H1 (cell line): Measurements from ENCODE around the gene ZNF106. TPM values are rescaled to one million over a fixed set of nuclear protein-coding genes. Genes with fewer than 3 reads are reported as not detected.

Experiments used
- CTCF ChIA-PET: fragments of 300-600 bp; sonication (Branson Sonifier 250); formaldehyde crosslinking; loops from one replicate; lab custom pipeline; 2021; ENCODE audit not compliant: partially characterized antibody; lab: Charles Lee
- POLR2A ChIA-PET: fragments of 300-600 bp; sonication (Branson Sonifier 250); formaldehyde crosslinking; loops from one replicate; lab custom pipeline; 2021; ENCODE audit warnings: inconsistent platforms; ENCODE audit not compliant: partially characterized antibody; lab: Charles Lee
- DNase-seq, 2 experiments: peaks; one replicate each; pipeline versions ENCODE4 v3.0.0 to v3.0.0-alpha.2; 2010 to 2022; ENCODE audit warnings: low spot score in 2 of 2, low read depth in 1 of 2, mixed read lengths in 1 of 2
- FAIRE-seq: peaks from 2 replicates; lab custom pipeline; 2011; peaks lifted over from hg19 to GRCh38; lab: Jason Lieb, UNC
- H2AFZ ChIP-seq: 2 replicates; pipeline ENCODE4 v1.8.1; 2012; ENCODE audit warnings: low read length, inconsistent platforms
- H2AK5ac ChIP-seq: 2 replicates; pipeline ENCODE4 v1.6.1; 2013; ENCODE audit warnings: low read depth, low read length
- H2BK120ac ChIP-seq: replicated peaks from 2 replicates; pipeline ENCODE3; 2013; ENCODE audit warnings: low read depth, low read length, inconsistent platforms
- H2BK12ac ChIP-seq: 2 replicates; pipeline ENCODE4 v1.6.1; 2013; ENCODE audit warnings: low read depth, low read length
- H2BK15ac ChIP-seq: 2 replicates; pipeline ENCODE4 v1.6.1; 2013; ENCODE audit warnings: low read length
- H2BK20ac ChIP-seq: 2 replicates; pipeline ENCODE4 v1.6.1; 2013; ENCODE audit warnings: low read length
- H2BK5ac ChIP-seq: 2 replicates; pipeline ENCODE4 v1.6.1; 2013; ENCODE audit warnings: low read depth, low read length
- H3K14ac ChIP-seq: 2 replicates; pipeline ENCODE4 v1.6.1; 2013; ENCODE audit warnings: inconsistent platforms; ENCODE audit not compliant: insufficient read length
- H3K18ac ChIP-seq: 2 replicates; pipeline ENCODE4 v1.6.1; 2013; ENCODE audit warnings: low read length; ENCODE audit errors: extremely low read depth
- H3K23ac ChIP-seq: 2 replicates; pipeline ENCODE4 v1.6.1; 2013; ENCODE audit warnings: inconsistent platforms; ENCODE audit not compliant: insufficient read length
- H3K23me2 ChIP-seq: 2 replicates; pipeline ENCODE4 v1.6.1; 2013; ENCODE audit warnings: low read depth, low read length
- H3K27ac ChIP-seq: 2 replicates; pipeline ENCODE4 v1.6.1; 2011; ENCODE audit warnings: low read depth, low read length, inconsistent platforms
- H3K27me3 ChIP-seq, 4 experiments: replicated peaks in 1 of 4; 1 replicate in 1 of 4; 2 replicates in 3 of 4; pipeline versions ENCODE4 v1.6.1 to v1.8.1; 2011 to 2013; ENCODE audit warnings: low read length in 3 of 4, mild to moderate bottlenecking in 3 of 4, inconsistent platforms in 2 of 4, mixed read lengths in 2 of 4, moderate library complexity in 1 of 4; ENCODE audit not compliant: control insufficient read depth in 3 of 4, insufficient read depth in 3 of 4; ENCODE audit errors: extremely low read depth in 1 of 4
- H3K36me3 ChIP-seq, 4 experiments: 2 replicates each; pipeline versions ENCODE4 v1.6.1 to v1.8.1; 2011 to 2013; ENCODE audit warnings: mild to moderate bottlenecking in 4 of 4, low read length in 3 of 4, moderate library complexity in 2 of 4, control low read depth in 1 of 4, inconsistent platforms in 1 of 4; ENCODE audit not compliant: insufficient read depth in 4 of 4, control insufficient read depth in 2 of 4
- H3K4ac ChIP-seq: replicated peaks from 2 replicates; pipeline ENCODE3; 2013; ENCODE audit warnings: low read length, low read depth, mixed read lengths, inconsistent platforms; ENCODE audit not compliant: insufficient read length
- H3K4me1 ChIP-seq, 4 experiments: replicated peaks in 1 of 4; 1 replicate in 1 of 4; 2 replicates in 3 of 4; pipeline versions ENCODE4 v1.6.1 to v1.8.1; 2011 to 2013; ENCODE audit warnings: low read length in 3 of 4, inconsistent platforms in 2 of 4, mixed read lengths in 1 of 4; ENCODE audit not compliant: insufficient read depth in 4 of 4, control insufficient read depth in 3 of 4
- H3K4me2 ChIP-seq, 2 experiments: 2 replicates each; pipeline versions ENCODE4 v1.6.1 to v1.8.1; 2011 to 2013; ENCODE audit warnings: low read depth in 2 of 2, low read length in 2 of 2, control low read depth in 1 of 2, inconsistent platforms in 1 of 2, mild to moderate bottlenecking in 1 of 2; ENCODE audit not compliant: insufficient read depth in 1 of 2
- H3K4me3 ChIP-seq, 4 experiments: fragments of 200-600, 300-600 bp in 1 of 4; sonication (generic), shearing (Covaris generic), sonication (Bioruptor Twin) in 1 of 4; 2 replicates each; pipeline versions ENCODE4 v1.5.1 to v1.8.1; 2011 to 2016; ENCODE audit warnings: low read length in 4 of 4, low read depth in 3 of 4, control low read depth in 2 of 4, inconsistent platforms in 2 of 4, mild to moderate bottlenecking in 2 of 4, mixed read lengths in 1 of 4, moderate library complexity in 1 of 4; ENCODE audit not compliant: insufficient read depth in 2 of 4; ENCODE audit errors: extremely low read depth in 1 of 4
- H3K56ac ChIP-seq: replicated peaks from 2 replicates; pipeline ENCODE3; 2013; ENCODE audit warnings: low read depth, mild to moderate bottlenecking, mixed read lengths, low read length, inconsistent platforms; ENCODE audit not compliant: insufficient read length
- H3K79me1 ChIP-seq: 2 replicates; pipeline ENCODE4 v1.6.1; 2013; ENCODE audit warnings: low read depth, low read length, control low read depth
- H3K79me2 ChIP-seq, 2 experiments: 2 replicates each; pipeline versions ENCODE4 v1.6.1 to v1.8.1; 2012 to 2013; ENCODE audit warnings: low read length in 2 of 2, mild to moderate bottlenecking in 2 of 2, inconsistent platforms in 1 of 2; ENCODE audit not compliant: insufficient read depth in 2 of 2, control insufficient read depth in 1 of 2
- H3K9ac ChIP-seq, 4 experiments: replicated peaks in 1 of 4; 1 replicate in 1 of 4; 2 replicates in 3 of 4; pipeline versions ENCODE4 v1.6.1 to v1.8.1; 2011 to 2013; ENCODE audit warnings: low read depth in 3 of 4, low read length in 3 of 4, control low read depth in 2 of 4, mild to moderate bottlenecking in 2 of 4, moderate library complexity in 2 of 4, inconsistent platforms in 1 of 4; ENCODE audit errors: extremely low read depth in 1 of 4
- H3K9me3 ChIP-seq, 2 experiments: 2 replicates each; pipeline versions ENCODE4 v1.6.1 to v1.8.1; 2012 to 2013; ENCODE audit warnings: mild to moderate bottlenecking in 2 of 2, moderate library complexity in 2 of 2, control low read depth in 1 of 2, inconsistent platforms in 1 of 2, low read depth in 1 of 2, low read length in 1 of 2, mixed read lengths in 1 of 2; ENCODE audit not compliant: insufficient read depth in 2 of 2
- H4K20me1 ChIP-seq, 2 experiments: replicated peaks in 1 of 2; 2 replicates each; pipeline versions ENCODE3 to v1.8.1; 2011 to 2013; ENCODE audit warnings: inconsistent platforms in 2 of 2, low read length in 2 of 2, mild to moderate bottlenecking in 1 of 2; ENCODE audit not compliant: insufficient read depth in 2 of 2, control insufficient read depth in 1 of 2
- H4K5ac ChIP-seq: 2 replicates; pipeline ENCODE4 v1.6.1; 2013; ENCODE audit warnings: low read length, low read depth, mixed read lengths, inconsistent platforms; ENCODE audit not compliant: insufficient read length
- H4K8ac ChIP-seq: 2 replicates; pipeline ENCODE4 v1.8.0; 2013; ENCODE audit warnings: mild to moderate bottlenecking, moderate library complexity, low read length, inconsistent platforms; ENCODE audit not compliant: insufficient read depth; ENCODE audit errors: extremely low read depth
- H4K91ac ChIP-seq: replicated peaks from 2 replicates; pipeline ENCODE3; 2013; ENCODE audit warnings: low read length, mixed read lengths, inconsistent platforms; ENCODE audit not compliant: insufficient read length
- BACH1 ChIP-seq: IDR thresholded peaks from 2 replicates; pipeline ENCODE4 v1.6.1; 2012; ENCODE audit warnings: low read length, improper control_type of control experiment
- CBX8 ChIP-seq: fragments of 300-800, 300-1000 bp; sonication (generic); IDR thresholded peaks from 2 replicates; pipeline ENCODE4 v1.7.1; 2016; ENCODE audit warnings: low read depth, low read length, borderline replicate concordance
- CREB1 ChIP-seq: IDR thresholded peaks from 2 replicates; pipeline ENCODE4 v1.6.1; 2012; ENCODE audit warnings: inconsistent platforms
- KDM4A ChIP-seq: IDR thresholded peaks from one replicate; pipeline ENCODE4 v1.7.1; 2012; ENCODE audit warnings: low read depth, mild to moderate bottlenecking, moderate library complexity, low read length, inconsistent platforms; ENCODE audit not compliant: severe bottlenecking
- NANOG ChIP-seq: IDR thresholded peaks from 2 replicates; pipeline ENCODE4 v1.6.1; 2011; ENCODE audit warnings: low read length, low read depth, mild to moderate bottlenecking, inconsistent platforms; ENCODE audit not compliant: insufficient read depth, poor library complexity, severe bottlenecking
- POLR2A ChIP-seq, 2 experiments: IDR thresholded peaks; 1 replicate in 1 of 2; 2 replicates in 1 of 2; pipeline ENCODE4 v1.6.1; 2011; ENCODE audit warnings: low read depth in 2 of 2, low read length in 2 of 2, mild to moderate bottlenecking in 2 of 2; ENCODE audit errors: control extremely low read depth in 1 of 2
- RAD21 ChIP-seq, 2 experiments: IDR thresholded peaks in 1 of 2; conservative IDR thresholded peaks in 1 of 2; 2 replicates each; pipeline ENCODE4 v1.6.1; 2011; ENCODE audit warnings: low read depth in 2 of 2, low read length in 2 of 2, improper control_type of control experiment in 1 of 2, inconsistent platforms in 1 of 2, mild to moderate bottlenecking in 1 of 2, moderate library complexity in 1 of 2
- TCF12 ChIP-seq: IDR thresholded peaks from 2 replicates; pipeline ENCODE4 v1.6.1; 2011; ENCODE audit warnings: low read depth, mild to moderate bottlenecking, low read length
- WGBS, 2 experiments: shearing (Covaris generic) in 1 of 2; methylation state at CpG; one replicate each; pipeline versions ENCODE4 v1.1.6 to v1.1.7; 2013 to 2015; ENCODE audit warnings: low lambda C conversion rate in 2 of 2, mixed read lengths in 2 of 2, inconsistent platforms in 1 of 2, low coverage in 1 of 2, missing lambda C conversion rate in 1 of 2; ENCODE audit not compliant: insufficient replicate concordance in 2 of 2, insufficient coverage in 1 of 2, insufficient read length in 1 of 2; ENCODE audit errors: extremely low coverage in 1 of 2, missing lambda C conversion rate in 1 of 2; 5-methylcytosine and 5-hydroxymethylcytosine counted together
- polyA plus RNA-seq, 7 experiments: library from polyadenylated mRNA; depleted of rRNA in 3 of 7; stranded (reverse) in 5 of 7; unstranded in 2 of 7; fragments of >200 nt in 5 of 7; fragments of 200-250 nt in 2 of 7; gene quantifications; 1 replicate in 5 of 7; 2 replicates in 1 of 7; 4 replicates in 1 of 7; pipeline versions ENCODE4 v1.2.1 to v1.2.3, GENCODE V29; 2011 to 2013; ENCODE audit warnings: missing spikeins in 2 of 7, mixed read lengths in 2 of 7
- total RNA-seq: library from RNA; stranded (reverse); fragmentation: NEBNext Ultra II Directional; extraction: Animal tissue kit (Norgen Biotek cat#: 25700); gene quantifications from 2 replicates; pipeline ENCODE4 v1.2.1, GENCODE V29; 2021

Gene ZNF106
- total and polyA plus RNA-seq, 2 of the 8 experiments (the other 6 are each of a cell fraction or from before 2014, with no cell fraction given): 18.2 to 62.0 TPM

DNA sequence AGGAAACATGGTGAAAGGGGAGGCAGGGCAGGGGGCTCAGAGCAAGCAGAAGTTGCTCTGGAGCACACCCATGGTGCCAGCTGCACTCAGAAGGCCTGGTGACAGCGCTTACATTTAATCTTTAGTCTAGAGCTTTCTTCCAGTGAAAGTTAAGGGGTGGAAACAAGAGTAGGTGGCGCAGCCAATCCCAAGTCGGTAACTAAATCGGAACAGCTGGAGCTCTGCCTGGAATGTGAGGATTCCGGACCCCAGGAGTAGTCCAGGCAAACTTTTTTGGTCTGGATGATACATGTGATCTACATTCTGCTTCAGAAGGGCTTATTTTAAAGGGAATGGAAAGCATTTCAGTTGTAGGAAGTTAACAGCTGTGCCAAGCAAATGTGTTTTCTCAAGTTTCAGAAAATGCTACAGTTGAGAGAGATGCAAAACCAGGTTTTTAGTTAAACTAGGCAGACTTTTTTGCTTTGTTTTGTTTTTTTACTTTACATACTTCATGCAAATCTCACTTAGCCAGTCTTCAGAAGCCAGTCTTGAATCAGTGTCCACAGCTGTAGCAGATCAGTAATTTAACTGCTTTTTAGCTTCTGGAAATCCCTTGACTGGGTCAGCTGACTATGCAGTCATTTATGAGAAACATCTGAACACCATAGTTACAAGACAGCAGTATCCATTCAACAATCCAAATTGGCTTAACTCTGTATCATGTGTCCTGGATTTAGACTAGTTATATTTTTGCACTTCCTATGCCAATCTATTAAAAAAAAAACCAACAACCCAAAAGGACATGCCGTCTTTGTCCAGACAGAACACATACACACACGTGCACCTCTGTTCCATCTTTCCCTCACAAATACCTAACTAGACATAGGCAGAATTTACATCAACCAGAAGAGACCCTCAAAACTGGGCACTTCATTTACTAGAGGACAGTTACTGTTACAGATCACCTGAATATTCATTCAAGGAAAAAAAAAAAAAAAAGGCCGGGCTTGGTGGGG is 33.2 kb downstream of the ZNF106 start:
- Histone ChIP-seq H3K9me3 (no peaks in the 10 kb centered on the region), H2AFZ (no peak overlapping the region), H2BK120ac (peak overlapping the region; percentile 68), H3K79me1 (no peaks in the 10 kb centered on the region), H2BK20ac (no peak overlapping the region; the same call in 1 of the 2 replicates), H3K4me1 (peaks cover 0 to 8% (median 3%) of the 10 kb centered on the region in 4 experiments; a peak in 4 of 7 replicates), H3K36me3 (no peaks in the 10 kb centered on the region), H3K23ac (no peak overlapping the region), H4K8ac (no peak overlapping the region), H3K9ac (peak overlapping the region in 1 of 4 experiments; percentile 10; a peak in 2 of 7 replicates), H3K56ac (no peak overlapping the region), H3K79me2 (no peaks in the 10 kb centered on the region), H3K18ac (0 out of 2 replicates have a peak overlapping the region, but pooled peaks have one; percentile 44), H3K23me2 (no peaks in the 10 kb centered on the region), H4K91ac (peak overlapping the region; percentile 6), H2BK5ac (peak overlapping the region; percentile 77; the same call in 1 of the 2 replicates), H3K4me3 (peak overlapping the region in 2 of 4 experiments; percentile 3 to 36; a peak in 3 of 8 replicates), H2BK12ac (peak overlapping the region; percentile 73; the same call in 1 of the 2 replicates), H3K27ac (peak overlapping the region; percentile 81), H3K27me3 (no peaks in the 10 kb centered on the region), H2AK5ac (no peak overlapping the region), H3K4ac (no peak overlapping the region), H2BK15ac (no peak overlapping the region), H4K20me1 (no peaks in the 10 kb centered on the region), H4K5ac (peak overlapping the region; percentile 49), H3K14ac (no peak overlapping the region), H3K4me2 (peak overlapping the region; percentile 24 to 50)
- DNase-seq (peak; percentile 78 to 82), FAIRE-seq (peak; percentile 99)
- CTCF ChIA-PET: interaction anchor here (1.1 to 2.1 kb wide), 2 partner anchors 9 to 14 kb away, joined by 5 to 8 read pairs; no protein-coding TSS in a partner anchor
- POLR2A ChIA-PET: interaction anchor here (0.6 to 1.0 kb wide), 3 partner anchors 33 to 248 kb away, joined by 3 read pairs; partner anchors contain the start of gene ZNF106
- 37% methylated on average over 8 of the region's 8 CpGs; no CpG with 5 or more reads in 1 of the 2 experiments for WGBS, 2 experiments
- TF ChIP-seq TCF12 (peak; percentile 80; the same call in 1 of the 2 replicates), KDM4A (no peak), CREB1 (no peak), NANOG (peak; percentile 64), BACH1 (no peak), CBX8 (no peak), RAD21 (IDR thresholded peaks at IDR 0.05 in 1 of 2, conservative IDR thresholded peaks at IDR 0.05 in 1 of 2; ENCODE audit: low read depth in 2 of 2, low read length in 2 of 2) (0 out of 4 replicates have a peak, but pooled peaks of 1 of the 2 experiments have one; percentile 0), POLR2A (IDR thresholded peaks at IDR 0.05; ENCODE audit: control extremely low read depth in 1 of 2, low read depth in 2 of 2, low read length in 2 of 2) (peak in 1 of 2 experiments; percentile 50; a peak in 1 of 3 replicates)
